Stimulated activated CD8-positive, alpha-beta memory T cell treated with anti-CD3 and anti-CD28 coated beads, Interleukin-12 subunit alpha, Interleukin-12 subunit beta, amount 100 ng/mL, for 1 hour (primary cell): ENCODE results near the gene RAP1GDS1.
"Not testable (repeated sequence)": the region's sequence is repeated elsewhere in the genome, so short reads cannot be mapped to it uniquely, and the experiment has no call there.

ENCODE experiments used
- DNase-seq: peaks from one replicate; pipeline ENCODE4 v3.0.0-alpha.2; 2020; ENCODE audit warnings: low read depth

Gene RAP1GDS1

GRCh38 chr4:98352940-98353339, 91.8 kb downstream of the RAP1GDS1 start:
- no peak for DNase-seq

- DNase-seq = no peak
These were observed 97.6 kb downstream of the RAP1GDS1 start for GRCh38 chr4:98358630-98359248.

DNA sequence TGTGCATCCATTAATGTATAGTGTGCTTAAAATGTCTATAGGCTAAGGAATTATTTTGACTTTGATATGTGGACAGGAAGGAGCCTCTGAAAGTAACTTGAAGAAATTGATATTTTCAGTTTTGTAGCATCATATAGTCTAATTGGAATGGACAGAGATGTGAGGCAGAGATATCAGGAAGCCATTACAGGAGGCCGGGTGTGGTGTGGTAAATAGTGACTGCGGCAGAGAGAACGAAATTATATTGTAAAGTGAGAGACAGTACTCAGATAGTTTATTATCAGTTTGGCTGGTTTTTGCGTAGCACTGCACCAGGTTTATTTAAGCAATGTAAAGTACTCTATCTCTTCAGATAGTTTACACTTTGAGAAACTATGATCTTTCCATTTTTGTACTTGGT, 98.5 kb downstream of the RAP1GDS1 start:
- no peak for DNase-seq

- DNase-seq = no peak
These were observed 102.2 kb downstream of the RAP1GDS1 start for GRCh38 chr4:98363431-98363830.

GRCh38 chr4:98366275-98366674, 105.1 kb downstream of the RAP1GDS1 start:
- DNase-seq = not testable (repeated sequence)

- not testable (repeated sequence) for DNase-seq
These were observed 106.8 kb downstream of the RAP1GDS1 start for GRCh38 chr4:98368000-98368399.

DNA sequence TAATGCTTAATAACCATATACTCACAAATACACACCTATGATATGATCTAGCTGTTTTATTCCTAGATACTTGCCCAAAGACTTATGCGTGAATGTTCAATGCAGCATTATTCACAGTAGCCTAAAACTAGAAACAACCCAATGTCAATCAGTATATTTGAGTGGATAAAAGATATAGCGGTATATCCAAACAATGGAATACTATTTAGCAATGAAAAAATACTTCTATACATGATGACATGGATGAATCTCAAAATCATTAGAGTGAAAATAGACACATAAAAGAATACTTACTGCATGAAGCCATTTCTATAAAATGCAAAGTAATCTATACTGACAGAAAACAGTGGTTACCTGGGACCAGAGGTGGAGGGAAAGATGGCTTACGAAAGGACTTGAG, 108.1 kb downstream of the RAP1GDS1 start:
- no peak for DNase-seq

DNA sequence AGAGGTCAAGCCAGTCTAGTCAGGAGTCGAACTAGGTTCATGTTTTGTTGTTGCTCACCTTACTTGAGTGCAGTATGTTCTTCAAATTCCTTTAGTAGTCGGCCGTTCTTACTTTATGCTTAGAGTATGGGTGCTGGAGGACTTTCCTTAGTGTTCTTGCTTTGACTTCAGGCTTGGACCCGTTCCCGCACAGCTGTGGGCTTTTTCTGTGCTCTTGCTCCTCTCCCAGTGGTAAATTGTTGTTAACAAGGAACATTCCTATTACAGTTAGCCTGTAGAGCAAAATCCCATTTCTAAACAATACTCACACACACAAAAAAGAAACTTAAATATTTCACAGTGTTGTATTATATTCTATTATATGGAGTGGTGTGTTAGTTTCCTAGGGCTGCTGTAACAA, 113.5 kb downstream of the RAP1GDS1 start:
- DNase-seq = no peak

DNA sequence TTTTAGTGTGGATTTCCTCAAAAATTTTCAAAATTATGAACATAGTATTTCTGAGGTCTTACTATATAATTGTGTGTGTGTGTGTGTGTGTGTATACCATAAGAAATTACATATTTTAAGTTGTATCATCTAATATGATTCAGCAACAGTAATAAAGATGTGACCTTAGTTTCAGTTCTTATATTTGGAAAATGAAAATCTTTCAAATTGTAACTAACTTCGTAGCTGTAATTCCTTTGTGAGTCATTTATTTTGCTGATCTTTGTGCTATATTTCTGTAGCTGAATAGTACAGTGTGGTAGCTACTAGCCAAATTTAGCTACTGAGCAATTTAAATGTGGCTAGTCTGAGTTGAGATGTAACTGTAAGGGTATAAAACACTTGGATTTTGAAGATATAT, 116.4 kb downstream of the RAP1GDS1 start:
- DNase-seq = no peak

DNA sequence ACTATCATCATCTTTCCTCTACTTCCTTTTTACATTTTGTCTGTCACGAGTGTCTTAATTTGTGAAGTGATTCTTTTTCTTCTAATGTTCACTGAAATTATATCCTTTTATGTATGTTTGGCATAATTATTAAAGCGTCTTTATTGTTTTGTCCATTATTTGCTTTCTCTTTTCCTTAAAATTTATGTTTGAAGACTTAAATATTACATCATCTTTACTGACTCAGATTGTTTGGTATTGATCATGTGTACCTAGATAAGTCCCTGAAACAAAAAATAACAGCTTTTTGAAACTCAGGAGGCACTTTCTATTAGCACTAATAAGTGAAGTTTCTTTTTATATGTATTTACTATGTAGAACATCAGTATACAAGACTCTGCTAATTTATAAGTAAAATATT, 120.1 kb downstream of the RAP1GDS1 start:
- DNase-seq = no peak

- no peak for DNase-seq
These were observed 122.4 kb downstream of the RAP1GDS1 start for GRCh38 chr4:98383431-98384106.

- DNase-seq = no peak
These were observed 124.6 kb downstream of the RAP1GDS1 start for GRCh38 chr4:98385831-98386230.

- DNase-seq = no peak
These were observed 126.3 kb downstream of the RAP1GDS1 start for GRCh38 chr4:98387345-98388026.

GRCh38 chr4:98394134-98394533, 132.9 kb downstream of the RAP1GDS1 start:
- DNase-seq = no peak

- DNase-seq = no peak
These were observed 138.7 kb downstream of the RAP1GDS1 start for GRCh38 chr4:98399915-98400314.

DNA sequence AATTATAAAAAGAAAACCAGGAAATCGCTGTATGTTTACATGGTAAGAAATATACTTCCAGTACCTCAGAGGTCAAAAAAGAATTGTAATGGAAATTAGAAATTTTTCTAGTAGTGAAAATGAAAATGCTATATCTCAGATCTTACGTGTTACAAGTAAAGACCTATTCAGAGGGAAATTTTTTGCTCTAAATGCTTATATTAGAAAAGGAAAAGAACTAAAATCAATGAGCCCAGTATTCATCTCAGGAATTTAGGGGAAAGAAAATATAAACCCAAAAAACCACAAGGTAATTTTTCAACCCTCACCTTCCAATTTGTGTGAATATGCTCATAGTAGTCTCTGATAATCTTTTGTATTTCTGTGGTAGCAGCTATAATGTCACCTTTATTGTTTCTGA, 145.6 kb downstream of the RAP1GDS1 start:
- DNase-seq = no peak

DNA sequence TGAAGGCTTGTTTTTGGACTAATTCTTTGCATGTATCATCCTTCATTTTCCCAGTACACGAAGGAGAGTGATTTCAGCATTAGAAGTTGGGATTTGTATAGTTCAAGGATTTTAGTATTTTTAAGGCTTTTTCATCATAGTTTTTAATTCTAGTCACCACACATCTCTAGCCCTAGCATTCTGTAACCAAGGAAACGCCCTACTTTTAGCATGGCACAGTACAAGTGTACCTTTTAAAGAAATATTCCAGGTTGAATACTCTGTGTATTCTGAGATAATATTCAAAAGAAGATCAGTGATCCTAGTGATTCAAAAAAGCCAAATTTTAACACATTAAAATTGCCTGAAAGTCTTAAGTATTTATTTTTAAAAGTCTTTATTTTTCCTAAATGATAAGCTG, 150.5 kb downstream of the RAP1GDS1 start:
- no peak for DNase-seq

DNA sequence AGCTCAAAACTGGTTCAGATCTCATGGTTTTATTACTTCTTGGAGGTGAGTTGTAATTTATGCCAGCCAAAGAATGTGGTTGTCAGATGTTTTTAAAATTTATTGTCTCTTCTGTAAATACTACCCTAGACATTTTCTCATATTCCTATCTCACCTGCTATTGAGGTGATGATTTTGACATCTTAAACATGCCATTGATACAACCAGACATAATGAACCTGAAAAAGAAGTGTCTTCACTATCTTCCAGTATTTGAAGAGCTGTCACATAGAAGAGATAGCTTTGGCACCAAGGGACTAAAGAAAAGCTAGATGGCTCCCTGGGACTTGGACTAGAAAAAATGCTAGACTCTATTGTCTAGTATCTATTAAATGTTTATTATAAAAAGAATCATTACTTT, 155.7 kb downstream of the RAP1GDS1 start:
- DNase-seq = no peak

- DNase-seq = not testable (repeated sequence)
These were observed 159.0 kb downstream of the RAP1GDS1 start for GRCh38 chr4:98420151-98420550.

DNA sequence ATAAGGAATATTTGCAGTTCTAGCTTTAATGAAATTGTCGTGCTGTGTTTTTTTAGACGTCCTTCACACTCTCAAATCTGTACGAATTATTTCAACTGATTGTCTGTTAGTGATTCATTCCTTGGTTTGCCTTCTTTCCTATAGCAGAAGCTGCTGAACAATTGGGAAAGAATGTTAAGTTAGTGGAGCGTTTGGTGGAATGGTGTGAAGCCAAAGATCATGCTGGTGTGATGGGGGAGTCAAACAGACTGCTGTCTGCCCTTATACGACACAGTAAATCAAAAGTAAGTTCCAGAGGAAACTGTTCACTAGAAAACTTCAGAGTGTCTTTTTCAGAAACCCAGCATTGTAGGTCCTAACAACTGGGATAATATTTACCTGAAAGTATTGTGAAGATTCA, 159.9 kb downstream of the RAP1GDS1 start:
- DNase-seq = no peak

- no peak for DNase-seq
These were observed 161.8 kb downstream of the RAP1GDS1 start for GRCh38 chr4:98423009-98423408.

DNA sequence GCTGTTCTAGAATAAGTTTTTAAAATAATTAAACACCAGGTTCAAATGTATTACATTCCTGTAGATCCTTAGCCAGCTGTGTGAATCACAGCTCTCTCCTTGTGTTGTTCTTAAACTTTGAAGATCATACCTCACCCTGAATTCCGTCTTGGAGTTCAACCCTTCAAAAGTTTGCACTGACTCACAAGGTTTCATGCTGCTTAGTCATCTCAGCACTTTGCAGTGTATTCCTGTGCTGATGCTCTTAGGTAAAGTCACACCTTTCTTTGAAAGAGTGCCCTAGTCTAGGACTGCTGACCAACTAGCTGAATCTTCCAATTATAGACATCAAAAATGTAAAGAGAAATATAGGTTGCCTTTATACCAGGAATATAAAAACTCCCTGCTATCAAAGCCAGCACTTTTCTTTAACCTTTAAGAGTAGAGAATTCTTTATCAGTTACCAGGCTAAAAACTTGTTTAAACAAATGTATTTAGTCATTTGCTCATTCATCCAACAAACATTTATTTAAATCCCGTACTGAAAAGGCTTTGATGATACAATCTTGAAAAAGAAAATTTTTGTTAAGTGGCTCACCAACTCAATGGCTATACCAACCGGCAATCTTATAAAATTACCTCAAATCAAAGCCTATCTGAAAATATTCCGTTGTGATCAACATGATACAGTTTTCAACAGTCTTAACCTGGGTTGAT, 169.7 kb downstream of the RAP1GDS1 start:
- no peak for DNase-seq

DNA sequence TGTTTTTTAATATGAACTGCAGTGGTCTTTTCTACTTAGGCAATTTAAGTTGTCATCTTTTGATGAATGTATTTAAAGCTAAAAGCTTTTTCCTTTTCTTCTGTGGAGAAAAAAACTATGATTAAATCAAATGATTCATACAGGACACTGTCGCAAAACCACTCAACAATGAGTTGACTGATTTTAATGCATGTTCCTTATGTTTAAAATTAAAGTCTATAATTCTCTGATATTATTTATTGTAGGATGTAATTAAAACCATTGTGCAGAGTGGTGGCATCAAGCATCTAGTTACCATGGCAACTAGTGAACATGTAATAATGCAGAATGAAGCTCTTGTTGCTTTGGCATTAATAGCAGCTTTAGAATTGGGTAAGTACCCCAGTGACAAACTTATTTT, 172.5 kb downstream of the RAP1GDS1 start:
- DNase-seq = no peak
